CD1c-positive myeloid dendritic cell (primary cell): ENCODE results near the gene ZNF432.
A peak's percentile ranks its signal among the peaks of the same experiment; 100 is the strongest.

Experiments used
- DNase-seq: peaks from one replicate; pipeline ENCODE4 v3.0.0-alpha.2; 2016; ENCODE audit errors: extremely low spot score

The ZNF432 gene

DNA sequence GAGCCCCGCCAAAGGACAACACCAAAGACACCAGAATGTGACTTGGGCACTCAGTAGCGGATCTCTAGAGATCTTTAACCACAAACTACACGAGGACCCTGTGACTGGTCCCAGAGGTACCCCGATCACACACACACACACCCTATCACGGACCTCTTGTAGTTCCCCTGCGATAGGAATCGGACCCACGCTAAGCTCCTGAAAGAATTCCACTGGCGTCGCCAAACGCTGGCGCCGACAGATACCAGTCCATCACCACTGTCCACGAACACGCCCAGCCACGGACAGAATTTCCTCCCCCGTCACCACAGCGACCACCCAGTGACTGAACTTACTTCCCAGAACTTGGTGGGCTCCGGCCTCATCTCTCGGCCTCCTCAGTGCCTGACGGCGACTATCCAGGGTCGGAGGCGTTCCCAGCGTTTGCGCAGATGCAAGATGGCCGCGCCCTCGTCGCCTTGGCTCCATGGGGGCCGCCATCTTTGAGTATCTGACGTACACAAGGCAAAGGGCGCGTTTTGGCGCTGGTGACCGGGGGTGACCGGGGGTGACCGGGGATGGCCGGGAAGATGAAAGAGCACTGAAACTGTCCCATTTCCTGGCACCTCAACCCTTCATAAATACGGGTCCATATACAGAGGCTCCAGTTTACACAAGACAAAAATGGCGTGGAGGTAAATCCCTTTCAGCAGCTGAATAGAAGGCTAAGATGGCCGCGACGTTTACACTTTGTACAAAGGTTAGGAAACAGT is 40.7 kb downstream of the ZNF432 start, which contains the start of gene ZNF615:
TSS of gene ZNF615 (minus strand) at position 406 of the 752 bp plus-strand sequence. CDS start 4,500 bp downstream, outside the sequence.
- peak; percentile 93 for DNase-seq

GRCh38 chr19:52007451-52007805 is 41.2 kb downstream of the ZNF432 start:
- DNase-seq: no peak

DNA sequence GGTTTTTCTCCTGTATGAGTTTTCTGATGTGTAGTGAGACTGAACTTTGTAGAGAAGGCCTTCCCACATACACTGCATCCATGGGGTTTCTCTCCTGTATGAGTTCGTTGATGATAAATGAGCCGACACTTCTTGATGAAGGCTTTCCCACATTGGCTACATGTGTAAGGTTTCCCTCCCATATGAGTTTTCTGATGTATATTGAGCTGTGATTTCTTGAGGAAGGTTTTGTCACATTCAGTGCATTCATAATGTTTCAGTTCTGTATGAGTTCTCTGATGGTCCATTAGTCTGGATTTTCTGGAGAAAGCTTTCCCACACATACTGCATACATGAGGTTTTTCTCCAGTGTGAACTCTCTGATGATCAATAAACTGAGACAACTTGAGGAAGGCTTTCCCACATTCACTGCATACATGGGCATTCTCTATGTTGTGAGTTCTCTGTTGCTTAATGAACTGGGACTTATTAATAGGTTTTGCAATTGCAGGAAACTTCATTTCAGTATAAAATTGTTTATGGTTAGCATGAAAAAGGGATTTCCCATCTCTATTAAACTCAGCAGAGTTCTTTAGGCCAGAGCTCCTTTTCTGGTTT is 54.5 kb downstream of the ZNF432 start:
- no peak for DNase-seq

DNA sequence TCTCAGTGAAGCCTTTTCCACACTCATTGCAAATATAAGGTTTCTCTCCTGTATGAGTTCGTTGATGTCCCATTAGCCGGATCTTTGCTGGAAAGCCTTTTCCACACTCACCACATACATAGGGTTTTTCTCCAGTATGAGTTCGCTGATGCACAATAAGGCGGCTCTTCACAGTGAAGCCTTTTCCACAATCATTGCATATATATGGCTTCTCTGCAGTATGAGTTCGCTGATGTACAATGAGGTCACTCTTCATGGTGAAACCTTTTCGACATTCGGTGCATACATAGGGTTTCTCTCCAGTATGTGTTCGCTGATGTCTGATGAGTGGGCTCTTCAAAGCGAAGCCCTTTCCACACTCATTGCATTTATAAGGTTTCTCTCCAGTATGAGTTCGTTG is 55.2 kb downstream of the ZNF432 start:
- DNase-seq: no peak

DNA sequence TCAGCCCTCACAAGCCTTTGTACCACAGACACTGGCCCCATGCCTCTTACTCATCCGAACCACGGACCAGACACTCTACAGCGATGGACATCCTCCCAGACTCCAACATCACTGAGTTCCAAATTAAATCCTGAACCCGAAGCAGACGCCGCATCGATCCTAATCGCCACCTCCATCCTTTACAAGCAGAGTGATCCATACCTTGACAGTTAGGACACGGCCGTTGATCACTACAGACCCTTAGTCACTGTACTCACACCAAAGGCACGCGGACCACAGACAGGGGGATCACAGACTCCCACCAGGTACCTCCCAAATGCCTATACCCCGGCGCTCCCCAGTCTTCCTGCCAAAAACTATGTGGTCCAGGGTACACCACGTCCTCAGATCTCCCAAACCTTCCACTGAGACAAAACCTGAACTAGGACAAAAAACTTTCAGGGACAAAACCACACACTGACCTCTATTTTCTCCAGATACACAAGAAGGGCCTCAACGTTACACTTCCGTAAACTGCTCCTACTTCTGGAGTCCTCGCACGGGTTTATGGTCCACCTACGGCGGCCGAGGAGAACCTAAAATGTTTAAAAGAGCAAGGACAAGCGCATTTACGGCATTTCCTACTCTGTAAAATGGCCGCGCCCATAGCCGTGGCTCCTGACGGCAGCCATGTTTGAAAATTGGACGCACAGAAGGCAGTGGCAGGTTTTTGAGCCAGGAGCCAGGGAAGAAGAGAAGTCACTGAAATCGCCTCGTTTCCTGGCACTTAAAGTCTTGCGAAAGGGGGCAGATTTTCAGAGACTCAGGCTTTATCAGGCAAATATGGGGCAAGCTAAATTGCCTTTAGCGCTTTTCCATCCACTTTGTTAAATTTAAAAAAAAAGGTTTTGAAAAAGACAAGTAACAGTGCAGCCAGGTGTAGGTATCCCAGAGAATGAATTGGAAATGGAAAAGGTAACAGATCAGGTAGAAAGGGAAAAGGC is 62.0 kb downstream of the ZNF432 start, which contains the start of gene ZNF350:
TSS of gene ZNF350 (minus strand) at position 532 of the 983 bp plus-strand sequence. CDS start 12,480 bp downstream, outside the sequence.
- DNase-seq: peak; percentile 97

DNA sequence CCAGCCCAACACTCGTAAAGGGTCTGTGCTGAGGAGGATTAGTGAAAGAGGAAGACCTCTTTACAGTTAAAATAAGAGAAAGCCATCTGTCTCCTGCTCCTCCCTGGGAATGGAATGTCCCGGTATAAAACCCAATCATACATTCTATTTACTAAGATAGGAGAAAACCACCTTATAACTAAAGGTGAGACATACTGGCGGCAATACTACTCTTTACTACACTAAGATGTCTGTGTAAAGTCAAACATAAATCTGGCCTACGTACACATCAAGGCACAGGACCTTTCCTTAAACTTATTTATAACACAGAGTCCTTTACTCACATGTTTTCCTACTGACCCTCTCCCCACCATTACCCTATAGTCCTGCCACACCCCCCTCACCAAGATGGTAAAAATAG is 65.3 kb downstream of the ZNF432 start:
- DNase-seq: no peak
